Uterus (tissue), 4 donors: ENCODE results near the gene SMIM11. TPM values are rescaled to one million over a fixed set of nuclear protein-coding genes. Genes with fewer than 3 reads are reported as not detected.

Experiments used
- DNase-seq, 2 donors: peaks; one replicate each; pipeline ENCODE4 v3.0.0-alpha.2; 2019 to 2020
- H3K27ac ChIP-seq, 2 donors: fragments of 200-600 bp; sonication (generic); 1 replicate in 1 of 2; 2 replicates in 1 of 2; pipeline ENCODE4 v1.5.1; 2016 to 2018
- H3K27me3 ChIP-seq, 2 donors: fragments of 200-600 bp; sonication (generic); one replicate each; pipeline ENCODE4 v1.5.1; 2018 to 2019; ENCODE audit warnings: control low read depth in 1 of 2
- H3K36me3 ChIP-seq, 2 donors: fragments of 200-600 bp; sonication (generic); one replicate each; pipeline ENCODE4 v1.5.1; 2019; ENCODE audit warnings: control low read depth in 1 of 2
- H3K4me1 ChIP-seq, 2 donors: fragments of 200-600 bp; sonication (generic); one replicate each; pipeline ENCODE4 v1.5.1; 2018 to 2019; ENCODE audit warnings: control low read depth in 1 of 2
- H3K4me3 ChIP-seq, 2 donors: fragments of 200-600 bp; sonication (generic); 1 replicate in 1 of 2; 2 replicates in 1 of 2; pipeline ENCODE4 v1.5.1; 2018 to 2019; ENCODE audit warnings: mild to moderate bottlenecking in 1 of 2
- H3K9me3 ChIP-seq, 2 donors: fragments of 200-600 bp; sonication (generic); one replicate each; pipeline ENCODE4 v1.5.1; 2019; ENCODE audit warnings: control low read depth in 1 of 2
- CTCF ChIP-seq, 4 experiments: fragments of 200-600 bp in 2 of 4; fragments of 450-650 bp in 2 of 4; sonication (generic) in 2 of 4; IDR thresholded peaks; one replicate each; pipeline ENCODE4 v1.5.1; 2016 to 2019; ENCODE audit warnings: antibody characterized with exemption in 4 of 4, mild to moderate bottlenecking in 2 of 4, moderate library complexity in 1 of 4
- POLR2A ChIP-seq, 2 donors: fragments of 450-650 bp; IDR thresholded peaks; one replicate each; pipeline ENCODE4 v1.6.1; 2016; ENCODE audit warnings: antibody characterized with exemption in 2 of 2, mild to moderate bottlenecking in 1 of 2, moderate library complexity in 1 of 2
- intact Hi-C: fragments of 100-400 bp; cut with DNase I; formaldehyde crosslinking; loops from one replicate; pipeline ENCODE4 v1.15.1; 2023; ENCODE audit warnings: low total_unique reads
- total RNA-seq, 4 donors: library from RNA; depleted of rRNA in 3 of 4; stranded (reverse); fragments of >200 nt in 3 of 4; gene quantifications; one replicate each; pipeline versions ENCODE4 v1.1.0 to v1.2.4, GENCODE V29; 2014 to 2023
- donor health status: DM: yes; HTN: yes; CAD: no.

SMIM11 gene
- total RNA-seq, 4 donors from 2014 or later = 8.2 to 16.0 (median 12.3) TPM; not detected in 1

- no peak overlapping the region for H3K4me3 ChIP-seq
- intact Hi-C loops = no loop called here
- H3K27ac ChIP-seq = no peak overlapping the region
- no peak for DNase-seq
- H3K36me3 ChIP-seq = no peaks in the 10 kb centered on the region
- no peak for TF ChIP-seq POLR2A (IDR thresholded peaks at IDR 0.05)
- TF ChIP-seq CTCF (IDR thresholded peaks at IDR 0.05) = no peak
- no peaks in the 10 kb centered on the region for H3K4me1 ChIP-seq
- H3K27me3 ChIP-seq = no peaks in the 10 kb centered on the region
- no peaks in the 10 kb centered on the region for H3K9me3 ChIP-seq
Observed at GRCh38 chr21:34335316-34335715, 40.0 kb upstream of the SMIM11 start.

- Histone ChIP-seq H3K27ac (no peak overlapping the region), H3K4me3 (no peak overlapping the region), H3K9me3 (no peaks in the 10 kb centered on the region), H3K4me1 (no peaks in the 10 kb centered on the region), H3K36me3 (no peaks in the 10 kb centered on the region), H3K27me3 (no peaks in the 10 kb centered on the region)
- TF ChIP-seq CTCF (IDR thresholded peaks at IDR 0.05) (no peak), POLR2A (IDR thresholded peaks at IDR 0.05) (no peak)
- DNase-seq = no peak
- intact Hi-C loops = no loop called here
Observed at GRCh38 chr21:34336245-34336644, 39.1 kb upstream of the SMIM11 start.

- no peaks in the 10 kb centered on the region for H3K9me3 ChIP-seq
- H3K27ac ChIP-seq = no peak overlapping the region
- no peak for DNase-seq
- intact Hi-C loops = no loop called here
- H3K27me3 ChIP-seq = no peaks in the 10 kb centered on the region
- H3K36me3 ChIP-seq = no peaks in the 10 kb centered on the region
- H3K4me1 ChIP-seq = no peaks in the 10 kb centered on the region
- no peak overlapping the region for H3K4me3 ChIP-seq
- TF ChIP-seq POLR2A (IDR thresholded peaks at IDR 0.05) (no peak), CTCF (IDR thresholded peaks at IDR 0.05) (no peak)
Observed at GRCh38 chr21:34336756-34337391, 38.4 kb upstream of the SMIM11 start.

GRCh38 chr21:34337741-34338140, 37.6 kb upstream of the SMIM11 start:
- Histone ChIP-seq H3K27ac (no peak overlapping the region), H3K36me3 (no peaks in the 10 kb centered on the region)

GRCh38 chr21:34338226-34338625, 37.1 kb upstream of the SMIM11 start:
- Histone ChIP-seq H3K4me1 (no peaks in the 10 kb centered on the region), H3K36me3 (no peaks in the 10 kb centered on the region), H3K9me3 (no peaks in the 10 kb centered on the region), H3K27me3 (no peaks in the 10 kb centered on the region), H3K4me3 (no peak overlapping the region), H3K27ac (no peak overlapping the region)
- no peak for DNase-seq
- intact Hi-C loops = no loop called here
- TF ChIP-seq POLR2A (IDR thresholded peaks at IDR 0.05) = no peak
- TF ChIP-seq CTCF (IDR thresholded peaks at IDR 0.05) = no peak

More at GRCh38 chr21:34337741-34338140, 37.6 kb upstream of the SMIM11 start:
- no peaks in the 10 kb centered on the region for H3K4me1 ChIP-seq
- intact Hi-C loops = no loop called here
- no peaks in the 10 kb centered on the region for H3K9me3 ChIP-seq
- no peak for DNase-seq
- no peaks in the 10 kb centered on the region for H3K27me3 ChIP-seq
- no peak overlapping the region for H3K4me3 ChIP-seq
- TF ChIP-seq CTCF (IDR thresholded peaks at IDR 0.05) = no peak
- no peak for TF ChIP-seq POLR2A (IDR thresholded peaks at IDR 0.05)
